HPDE6-E6E7 (cell line): ENCODE measurements around the gene MYO1B.

Experiments used
- DNase-seq: peaks from one replicate; pipeline ENCODE4 v3.0.0; 2011; ENCODE audit warnings: missing footprints; ENCODE audit errors: extremely low spot score

Gene MYO1B

GRCh38 chr2:191226196-191226595 is 19.0 kb upstream of the MYO1B start:
- DNase-seq, result no peak

GRCh38 chr2:191228333-191228732 is 16.9 kb upstream of the MYO1B start:
- no peak for DNase-seq

- DNase-seq, result no peak
Measured at GRCh38 chr2:191228861-191229260, 16.3 kb upstream of the MYO1B start.

- no peak for DNase-seq
Measured at GRCh38 chr2:191230174-191230573, 15.0 kb upstream of the MYO1B start.

GRCh38 chr2:191231995-191232394 is 13.2 kb upstream of the MYO1B start:
- DNase-seq, result no peak

- no peak for DNase-seq
Measured at GRCh38 chr2:191233533-191233932, 11.7 kb upstream of the MYO1B start.

- no peak for DNase-seq
Measured at GRCh38 chr2:191234376-191234775, 10.8 kb upstream of the MYO1B start.

GRCh38 chr2:191240871-191241270 is 4.3 kb upstream of the MYO1B start:
- DNase-seq, result no peak

- DNase-seq, result no peak
Measured at GRCh38 chr2:191241418-191241817, 3.8 kb upstream of the MYO1B start.

GRCh38 chr2:191243154-191243553 is 2.0 kb upstream of the MYO1B start:
- DNase-seq, result no peak

- no peak for DNase-seq
Measured at GRCh38 chr2:191244350-191244749, 854 bp upstream of the MYO1B start.

GRCh38 chr2:191245869-191246531 is 796 bp downstream of the MYO1B start:
- no peak for DNase-seq

- DNase-seq, result no peak
Measured at GRCh38 chr2:191246820-191247380, 1.7 kb downstream of the MYO1B start.

GRCh38 chr2:191247381-191248057 is 2.3 kb downstream of the MYO1B start:
- peak; percentile 77 for DNase-seq

- DNase-seq, result no peak
Measured at GRCh38 chr2:191249156-191249813, 4.1 kb downstream of the MYO1B start.

GRCh38 chr2:191250400-191250799 is 5.2 kb downstream of the MYO1B start:
- DNase-seq, result no peak

GRCh38 chr2:191250986-191251385 is 5.8 kb downstream of the MYO1B start:
- DNase-seq, result no peak

GRCh38 chr2:191252699-191253098 is 7.5 kb downstream of the MYO1B start:
- DNase-seq, result no peak

- no peak for DNase-seq
Measured at GRCh38 chr2:191253476-191253875, 8.3 kb downstream of the MYO1B start.

- DNase-seq, result no peak
Measured at GRCh38 chr2:191255271-191255670, 10.1 kb downstream of the MYO1B start.

GRCh38 chr2:191255756-191256312 is 10.6 kb downstream of the MYO1B start:
- no peak for DNase-seq

- DNase-seq, result no peak
Measured at GRCh38 chr2:191257934-191258333, 12.7 kb downstream of the MYO1B start.
